GM12878 (cell line): ENCODE data around the gene C20orf202.
"Not testable (repeated sequence)": the region's sequence is repeated elsewhere in the genome, so short reads cannot be mapped to it uniquely, and the experiment has no call there.

Source experiments
- CREB1 ChIP-seq: IDR thresholded peaks from 2 replicates; pipeline ENCODE4 v1.6.1; 2012; ENCODE audit warnings: low read depth, mild to moderate bottlenecking, inconsistent platforms
- CTCF ChIP-seq, 3 experiments: IDR thresholded peaks in 2 of 3; conservative IDR thresholded peaks in 1 of 3; 2 replicates each; pipeline ENCODE4 v1.5.1; 2011; ENCODE audit warnings: low read depth in 3 of 3, low read length in 3 of 3, mild to moderate bottlenecking in 3 of 3, control low read depth in 2 of 3, moderate library complexity in 2 of 3, inconsistent platforms in 1 of 3, mixed read lengths in 1 of 3; ENCODE audit not compliant: control insufficient read depth in 2 of 3, insufficient read depth in 1 of 3; ENCODE audit errors: extremely low read depth in 1 of 3
- CUX1 ChIP-seq: IDR thresholded peaks from 2 replicates; pipeline ENCODE4 v1.6.1; 2012; ENCODE audit warnings: improper control_type of control experiment, low read depth, low read length; ENCODE audit not compliant: insufficient replicate concordance
- ELK1 ChIP-seq: IDR thresholded peaks from 2 replicates; pipeline ENCODE4 v1.6.1; 2012; ENCODE audit warnings: low read depth, low read length, improper control_type of control experiment
- EZH2 ChIP-seq: IDR thresholded peaks from 2 replicates; pipeline ENCODE4 v1.6.1; 2012; ENCODE audit warnings: low read depth, mild to moderate bottlenecking, control low read depth, inconsistent platforms, low read length, borderline replicate concordance; ENCODE audit not compliant: control insufficient read depth
- NFYA ChIP-seq: IDR thresholded peaks from 2 replicates; pipeline ENCODE4 v1.6.1; 2011; ENCODE audit warnings: low read depth, mild to moderate bottlenecking, low read length, improper control_type of control experiment, borderline replicate concordance
- POLR2A ChIP-seq: IDR thresholded peaks from 2 replicates; pipeline ENCODE4 v1.6.1; 2011; ENCODE audit warnings: low read depth, mild to moderate bottlenecking, low read length
- REST ChIP-seq: IDR thresholded peaks from 2 replicates; pipeline ENCODE4 v1.6.1; 2012; ENCODE audit warnings: mild to moderate bottlenecking, low read depth, low read length

- not testable (repeated sequence) for TF ChIP-seq CTCF (IDR thresholded peaks at IDR 0.05 in 2 of 3, conservative IDR thresholded peaks at IDR 0.05 in 1 of 3; ENCODE audit: control insufficient read depth in 2 of 3, extremely low read depth in 1 of 3, insufficient read depth in 1 of 3, low read depth in 3 of 3, low read length in 3 of 3); CUX1; EZH2; CREB1; POLR2A; NFYA; ELK1; REST
These were observed 47.0 kb downstream of the C20orf202 start for GRCh38 chr20:1250282-1250681.
